GM20000 (cell line): ENCODE measurements around the gene MEF2D.

Source experiments
- DNase-seq: peaks from one replicate; pipeline ENCODE4 v3.0.0; 2012; ENCODE audit warnings: low spot score
- CTCF ChIP-seq: IDR thresholded peaks from 2 replicates; pipeline ENCODE4 v1.5.1; 2012; ENCODE audit warnings: mild to moderate bottlenecking, control low read depth; ENCODE audit errors: extremely low read depth, missing control alignments

Gene MEF2D

GRCh38 chr1:156475568-156476500, 24.7 kb downstream of the MEF2D start:
- no peak for TF ChIP-seq CTCF
- DNase-seq: no peak

DNA sequence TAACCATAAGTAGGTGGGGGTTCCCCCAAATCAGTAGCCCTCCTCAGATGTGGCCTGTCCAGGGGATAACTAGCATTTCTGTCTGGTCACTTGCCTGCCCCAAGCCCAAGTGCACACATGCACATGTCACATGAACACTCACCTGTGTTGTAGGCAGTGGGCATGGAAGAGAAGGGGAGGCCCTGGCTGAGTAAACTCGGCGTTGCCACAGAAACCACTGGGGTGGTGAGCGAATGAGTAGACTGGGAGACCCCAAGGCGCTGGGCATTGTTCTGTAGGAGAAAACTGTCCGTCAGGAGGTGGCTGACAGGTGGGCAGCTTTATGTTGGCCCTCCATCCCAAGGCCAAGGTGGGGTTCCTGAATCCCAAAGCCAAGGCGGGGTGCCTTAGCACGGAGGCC, 25.6 kb downstream of the MEF2D start:
- TF ChIP-seq CTCF: no peak
- DNase-seq: no peak

DNA sequence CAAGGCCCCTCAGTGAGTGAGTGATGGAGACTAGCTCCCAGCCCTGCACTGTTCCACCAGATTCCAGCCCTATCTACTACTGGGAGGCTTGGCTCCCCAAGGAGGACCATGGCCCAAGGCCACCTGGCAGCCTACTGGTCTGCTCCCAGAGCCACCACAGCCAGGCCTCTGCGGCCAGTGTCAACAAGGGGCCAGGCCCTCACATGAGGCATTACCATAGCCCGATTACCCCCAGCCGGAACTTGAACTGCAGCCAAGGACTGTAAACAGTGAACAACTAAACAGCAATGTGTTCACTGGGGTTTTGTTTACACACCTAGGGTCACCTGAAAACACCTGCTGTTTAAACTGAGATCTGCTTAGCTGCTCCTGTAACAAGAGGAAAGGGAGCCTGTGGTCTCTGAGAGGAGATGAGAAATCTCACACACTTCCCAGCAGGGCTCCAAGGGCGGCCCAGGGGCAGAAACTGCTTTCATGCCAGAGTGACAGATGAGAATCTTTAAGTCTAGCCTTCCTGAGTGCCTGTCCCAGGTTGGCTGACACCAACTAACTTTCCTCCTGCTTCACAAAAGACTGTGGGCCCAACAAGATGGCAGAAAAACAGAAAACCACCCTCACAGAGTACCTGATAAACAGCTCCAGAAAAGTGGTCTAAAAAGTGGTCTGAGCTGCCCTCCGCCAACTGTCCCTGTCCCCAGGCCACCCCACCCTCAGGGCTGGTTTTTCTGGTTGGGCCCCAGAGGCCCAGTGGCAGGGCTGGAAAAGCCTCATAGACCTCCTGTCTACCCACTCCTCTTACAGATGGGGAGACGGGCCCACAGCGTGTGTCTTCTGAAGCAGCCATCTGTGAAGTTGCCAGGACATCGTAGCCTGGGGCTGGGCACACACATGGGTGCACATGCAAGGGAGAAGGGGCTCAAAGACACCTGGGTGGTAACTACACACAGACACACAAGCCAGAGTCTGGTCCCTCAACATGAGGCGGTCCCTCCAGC, 28.8 kb downstream of the MEF2D start:
- TF ChIP-seq CTCF: no peak
- DNase-seq: no peak

- DNase-seq: no peak
- no peak for TF ChIP-seq CTCF
These were observed 30.1 kb downstream of the MEF2D start for GRCh38 chr1:156470473-156470872.

GRCh38 chr1:156468693-156469345, 31.8 kb downstream of the MEF2D start:
- no peak for DNase-seq
- no peak for TF ChIP-seq CTCF

- DNase-seq: no peak
- TF ChIP-seq CTCF: no peak
These were observed 32.7 kb downstream of the MEF2D start for GRCh38 chr1:156467906-156468305.
